WTC11 (cell line): ENCODE measurements around the gene UBXN11. TPM values are rescaled to one million over a fixed set of nuclear protein-coding genes. Genes with fewer than 3 reads are reported as not detected.
A peak's percentile ranks its signal among the peaks of the same experiment; 100 is the strongest.

Experiments
- ATF1 ChIP-seq: sonication (generic); formaldehyde crosslinking; IDR thresholded peaks from 2 replicates; pipeline ENCODE4 v1.8.1; 2023; ENCODE audit warnings: mild to moderate bottlenecking, moderate library complexity, missing genetic modification reagents
- CBFB ChIP-seq: sonication (generic); formaldehyde crosslinking; IDR thresholded peaks from 2 replicates; pipeline ENCODE4 v1.8.1; 2022; ENCODE audit warnings: mild to moderate bottlenecking, low read depth, missing genetic modification reagents
- EMX1 ChIP-seq: fragments of 250-450 bp; sonication (Bioruptor Pico); IDR thresholded peaks from 2 replicates; pipeline ENCODE4 v1.8.0; 2021; ENCODE audit warnings: mild to moderate bottlenecking
- ESRRA ChIP-seq: sonication (generic); formaldehyde crosslinking; IDR thresholded peaks from 2 replicates; pipeline ENCODE4 v1.8.1; 2022; ENCODE audit warnings: mild to moderate bottlenecking, missing genetic modification reagents, borderline replicate concordance
- ETV6 ChIP-seq: sonication (generic); formaldehyde crosslinking; IDR thresholded peaks from 2 replicates; pipeline ENCODE4 v1.8.1; 2022; ENCODE audit warnings: mild to moderate bottlenecking, missing genetic modification reagents
- FOXK1 ChIP-seq: sonication (generic); formaldehyde crosslinking; IDR thresholded peaks from 2 replicates; pipeline ENCODE4 v1.8.0; 2022; ENCODE audit warnings: mild to moderate bottlenecking, moderate library complexity, missing genetic modification reagents
- GABPB1 ChIP-seq: sonication (generic); formaldehyde crosslinking; IDR thresholded peaks from 2 replicates; pipeline ENCODE4 v1.8.1; 2023; ENCODE audit warnings: mild to moderate bottlenecking, missing genetic modification reagents
- GRHL2 ChIP-seq: fragments of 250-450 bp; sonication (Bioruptor Pico); IDR thresholded peaks from 2 replicates; pipeline ENCODE4 v1.8.0; 2022; ENCODE audit warnings: mild to moderate bottlenecking, moderate library complexity; ENCODE audit not compliant: insufficient replicate concordance, severe bottlenecking
- GTF2I ChIP-seq: fragments of 250-450 bp; sonication (Bioruptor Pico); conservative IDR thresholded peaks from 2 replicates; pipeline ENCODE4 v1.4.0; 2021; ENCODE audit warnings: mild to moderate bottlenecking
- NFATC4 ChIP-seq: fragments of 250-450 bp; sonication (Bioruptor Pico); IDR thresholded peaks from 2 replicates; pipeline ENCODE4 v1.9.0; 2021; ENCODE audit warnings: mild to moderate bottlenecking
- RORB ChIP-seq: fragments of 250-450 bp; sonication (Bioruptor Pico); IDR thresholded peaks from 2 replicates; pipeline ENCODE4 v1.9.0; 2021; ENCODE audit warnings: mild to moderate bottlenecking
- SMAD3 ChIP-seq: sonication (generic); formaldehyde crosslinking; IDR thresholded peaks from 2 replicates; pipeline ENCODE4 v1.8.0; 2022; ENCODE audit warnings: missing genetic modification reagents, mild to moderate bottlenecking, borderline replicate concordance
- SOX15 ChIP-seq: fragments of 250-450 bp; sonication (Bioruptor Pico); IDR thresholded peaks from 2 replicates; pipeline ENCODE4 v1.9.0; 2021; ENCODE audit warnings: mild to moderate bottlenecking
- ZNF219 ChIP-seq: sonication (generic); formaldehyde crosslinking; IDR thresholded peaks from 2 replicates; pipeline ENCODE4 v1.8.0; 2023; ENCODE audit warnings: missing genetic modification reagents, mild to moderate bottlenecking, borderline replicate concordance
- ZNF263 ChIP-seq: sonication (generic); formaldehyde crosslinking; IDR thresholded peaks from 2 replicates; pipeline ENCODE4 v1.8.1; 2022; ENCODE audit warnings: low read depth, mild to moderate bottlenecking, moderate library complexity, missing genetic modification reagents
- ZNF396 ChIP-seq: fragments of 250-450 bp; sonication (Bioruptor Pico); IDR thresholded peaks from 2 replicates; pipeline ENCODE4 v1.8.0; 2021; ENCODE audit warnings: mild to moderate bottlenecking, moderate library complexity, borderline replicate concordance
- total RNA-seq: library from RNA; stranded (reverse); gene quantifications from 3 replicates; pipeline ENCODE4 v1.2.3, GENCODE V29; 2021
- TF ChIP-seq, protein P1 (sequence below): fragments of 250-450 bp; sonication (Bioruptor Pico); IDR thresholded peaks from 2 replicates; pipeline ENCODE4 v1.9.0; 2021; ENCODE audit warnings: mild to moderate bottlenecking, borderline replicate concordance
- TF ChIP-seq, protein P2 (sequence below): sonication (generic); formaldehyde crosslinking; conservative IDR thresholded peaks from 2 replicates; pipeline ENCODE4 v1.8.1; 2022; ENCODE audit warnings: mild to moderate bottlenecking, missing genetic modification reagents
- TF ChIP-seq, protein P3 (sequence below): sonication (generic); formaldehyde crosslinking; IDR thresholded peaks from 2 replicates; pipeline ENCODE4 v1.8.0; 2022; ENCODE audit warnings: missing genetic modification reagents
- TF ChIP-seq, protein P4 (sequence below): sonication (generic); formaldehyde crosslinking; IDR thresholded peaks from 2 replicates; pipeline ENCODE4 v1.8.0; 2022; ENCODE audit warnings: mild to moderate bottlenecking, missing genetic modification reagents
- TF ChIP-seq, protein P5 (sequence below): sonication (generic); formaldehyde crosslinking; IDR thresholded peaks from 2 replicates; pipeline ENCODE4 v1.8.0; 2023; ENCODE audit warnings: mild to moderate bottlenecking, missing genetic modification reagents
- TF ChIP-seq, protein P6 (sequence below): sonication (generic); formaldehyde crosslinking; IDR thresholded peaks from 2 replicates; pipeline ENCODE4 v1.8.1; 2023; ENCODE audit warnings: mild to moderate bottlenecking, missing genetic modification reagents, borderline replicate concordance

The UBXN11 gene
- total RNA-seq, 1 experiment from 2014 or later: 14.1 TPM

DNA sequence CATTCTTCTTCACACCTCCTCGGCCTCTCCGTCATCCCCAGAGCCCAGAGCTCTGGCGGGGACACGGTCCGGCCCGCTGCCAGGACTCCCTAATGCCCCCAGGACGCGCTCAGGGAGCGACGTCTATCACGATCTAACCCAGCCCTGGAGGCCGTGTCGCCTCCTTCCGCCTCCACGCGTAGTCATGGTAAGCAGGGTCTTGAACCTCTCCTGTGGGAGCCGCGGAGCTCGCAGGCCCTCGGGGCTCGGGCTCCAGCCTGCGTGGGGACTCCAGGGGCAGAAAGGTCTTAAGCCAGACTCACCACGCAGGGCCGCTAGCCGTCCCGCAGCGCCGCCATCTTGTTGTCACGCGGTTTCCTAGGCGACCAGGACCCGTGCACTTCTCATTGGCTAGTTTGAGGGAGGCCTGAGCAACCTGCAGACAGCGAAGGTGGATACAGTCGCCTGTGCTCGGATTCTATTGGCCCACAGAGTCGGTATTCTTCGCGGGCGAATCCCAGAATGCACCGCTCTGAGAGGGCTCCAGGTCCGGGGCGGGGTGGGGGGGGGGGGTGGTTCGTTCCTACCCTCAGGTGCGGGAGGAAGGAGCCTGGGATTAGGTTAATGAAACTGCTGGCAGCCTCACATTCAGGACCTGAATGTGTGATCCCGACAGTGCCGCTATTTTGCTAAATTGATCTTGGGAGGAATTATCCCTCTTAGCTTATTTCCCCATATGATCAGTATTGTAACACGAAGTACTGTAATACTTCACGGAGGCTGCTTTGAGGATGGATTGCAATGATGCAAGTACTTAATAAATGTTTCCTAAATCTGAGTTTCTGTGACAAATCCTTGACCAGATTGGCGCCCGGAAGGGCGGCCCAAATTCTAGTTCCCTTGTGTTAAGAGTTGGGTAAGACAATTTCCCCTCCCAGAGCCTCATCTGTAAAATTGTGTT, at the start of gene UBXN11 (continued):
- TF ChIP-seq, protein P1, sequence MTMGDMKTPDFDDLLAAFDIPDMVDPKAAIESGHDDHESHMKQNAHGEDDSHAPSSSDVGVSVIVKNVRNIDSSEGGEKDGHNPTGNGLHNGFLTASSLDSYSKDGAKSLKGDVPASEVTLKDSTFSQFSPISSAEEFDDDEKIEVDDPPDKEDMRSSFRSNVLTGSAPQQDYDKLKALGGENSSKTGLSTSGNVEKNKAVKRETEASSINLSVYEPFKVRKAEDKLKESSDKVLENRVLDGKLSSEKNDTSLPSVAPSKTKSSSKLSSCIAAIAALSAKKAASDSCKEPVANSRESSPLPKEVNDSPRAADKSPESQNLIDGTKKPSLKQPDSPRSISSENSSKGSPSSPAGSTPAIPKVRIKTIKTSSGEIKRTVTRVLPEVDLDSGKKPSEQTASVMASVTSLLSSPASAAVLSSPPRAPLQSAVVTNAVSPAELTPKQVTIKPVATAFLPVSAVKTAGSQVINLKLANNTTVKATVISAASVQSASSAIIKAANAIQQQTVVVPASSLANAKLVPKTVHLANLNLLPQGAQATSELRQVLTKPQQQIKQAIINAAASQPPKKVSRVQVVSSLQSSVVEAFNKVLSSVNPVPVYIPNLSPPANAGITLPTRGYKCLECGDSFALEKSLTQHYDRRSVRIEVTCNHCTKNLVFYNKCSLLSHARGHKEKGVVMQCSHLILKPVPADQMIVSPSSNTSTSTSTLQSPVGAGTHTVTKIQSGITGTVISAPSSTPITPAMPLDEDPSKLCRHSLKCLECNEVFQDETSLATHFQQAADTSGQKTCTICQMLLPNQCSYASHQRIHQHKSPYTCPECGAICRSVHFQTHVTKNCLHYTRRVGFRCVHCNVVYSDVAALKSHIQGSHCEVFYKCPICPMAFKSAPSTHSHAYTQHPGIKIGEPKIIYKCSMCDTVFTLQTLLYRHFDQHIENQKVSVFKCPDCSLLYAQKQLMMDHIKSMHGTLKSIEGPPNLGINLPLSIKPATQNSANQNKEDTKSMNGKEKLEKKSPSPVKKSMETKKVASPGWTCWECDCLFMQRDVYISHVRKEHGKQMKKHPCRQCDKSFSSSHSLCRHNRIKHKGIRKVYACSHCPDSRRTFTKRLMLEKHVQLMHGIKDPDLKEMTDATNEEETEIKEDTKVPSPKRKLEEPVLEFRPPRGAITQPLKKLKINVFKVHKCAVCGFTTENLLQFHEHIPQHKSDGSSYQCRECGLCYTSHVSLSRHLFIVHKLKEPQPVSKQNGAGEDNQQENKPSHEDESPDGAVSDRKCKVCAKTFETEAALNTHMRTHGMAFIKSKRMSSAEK (CRISPR knock-in tag): no peak
- TF ChIP-seq ATF1 (no peak), ZNF263 (no peak), SMAD3 (no peak), EMX1 (CRISPR knock-in tag) (no peak), CBFB (no peak), SOX15 (no peak), ETV6 (no peak), ZNF396 (CRISPR knock-in tag) (no peak), GTF2I (CRISPR knock-in tag) (no peak), FOXK1 (CRISPR knock-in tag) (peak; percentile 85), NFATC4 (CRISPR knock-in tag) (no peak), RORB (no peak), ZNF219 (no peak), GABPB1 (no peak), ESRRA (CRISPR knock-in tag) (no peak), GRHL2 (CRISPR knock-in tag) (no peak)
- TF ChIP-seq, protein P2, sequence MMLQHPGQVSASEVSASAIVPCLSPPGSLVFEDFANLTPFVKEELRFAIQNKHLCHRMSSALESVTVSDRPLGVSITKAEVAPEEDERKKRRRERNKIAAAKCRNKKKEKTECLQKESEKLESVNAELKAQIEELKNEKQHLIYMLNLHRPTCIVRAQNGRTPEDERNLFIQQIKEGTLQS (CRISPR knock-in tag): no peak
- TF ChIP-seq, protein P3, sequence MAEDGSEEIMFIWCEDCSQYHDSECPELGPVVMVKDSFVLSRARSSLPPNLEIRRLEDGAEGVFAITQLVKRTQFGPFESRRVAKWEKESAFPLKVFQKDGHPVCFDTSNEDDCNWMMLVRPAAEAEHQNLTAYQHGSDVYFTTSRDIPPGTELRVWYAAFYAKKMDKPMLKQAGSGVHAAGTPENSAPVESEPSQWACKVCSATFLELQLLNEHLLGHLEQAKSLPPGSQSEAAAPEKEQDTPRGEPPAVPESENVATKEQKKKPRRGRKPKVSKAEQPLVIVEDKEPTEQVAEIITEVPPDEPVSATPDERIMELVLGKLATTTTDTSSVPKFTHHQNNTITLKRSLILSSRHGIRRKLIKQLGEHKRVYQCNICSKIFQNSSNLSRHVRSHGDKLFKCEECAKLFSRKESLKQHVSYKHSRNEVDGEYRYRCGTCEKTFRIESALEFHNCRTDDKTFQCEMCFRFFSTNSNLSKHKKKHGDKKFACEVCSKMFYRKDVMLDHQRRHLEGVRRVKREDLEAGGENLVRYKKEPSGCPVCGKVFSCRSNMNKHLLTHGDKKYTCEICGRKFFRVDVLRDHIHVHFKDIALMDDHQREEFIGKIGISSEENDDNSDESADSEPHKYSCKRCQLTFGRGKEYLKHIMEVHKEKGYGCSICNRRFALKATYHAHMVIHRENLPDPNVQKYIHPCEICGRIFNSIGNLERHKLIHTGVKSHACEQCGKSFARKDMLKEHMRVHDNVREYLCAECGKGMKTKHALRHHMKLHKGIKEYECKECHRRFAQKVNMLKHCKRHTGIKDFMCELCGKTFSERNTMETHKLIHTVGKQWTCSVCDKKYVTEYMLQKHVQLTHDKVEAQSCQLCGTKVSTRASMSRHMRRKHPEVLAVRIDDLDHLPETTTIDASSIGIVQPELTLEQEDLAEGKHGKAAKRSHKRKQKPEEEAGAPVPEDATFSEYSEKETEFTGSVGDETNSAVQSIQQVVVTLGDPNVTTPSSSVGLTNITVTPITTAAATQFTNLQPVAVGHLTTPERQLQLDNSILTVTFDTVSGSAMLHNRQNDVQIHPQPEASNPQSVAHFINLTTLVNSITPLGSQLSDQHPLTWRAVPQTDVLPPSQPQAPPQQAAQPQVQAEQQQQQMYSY (CRISPR knock-in tag): no peak
- TF ChIP-seq, protein P4, sequence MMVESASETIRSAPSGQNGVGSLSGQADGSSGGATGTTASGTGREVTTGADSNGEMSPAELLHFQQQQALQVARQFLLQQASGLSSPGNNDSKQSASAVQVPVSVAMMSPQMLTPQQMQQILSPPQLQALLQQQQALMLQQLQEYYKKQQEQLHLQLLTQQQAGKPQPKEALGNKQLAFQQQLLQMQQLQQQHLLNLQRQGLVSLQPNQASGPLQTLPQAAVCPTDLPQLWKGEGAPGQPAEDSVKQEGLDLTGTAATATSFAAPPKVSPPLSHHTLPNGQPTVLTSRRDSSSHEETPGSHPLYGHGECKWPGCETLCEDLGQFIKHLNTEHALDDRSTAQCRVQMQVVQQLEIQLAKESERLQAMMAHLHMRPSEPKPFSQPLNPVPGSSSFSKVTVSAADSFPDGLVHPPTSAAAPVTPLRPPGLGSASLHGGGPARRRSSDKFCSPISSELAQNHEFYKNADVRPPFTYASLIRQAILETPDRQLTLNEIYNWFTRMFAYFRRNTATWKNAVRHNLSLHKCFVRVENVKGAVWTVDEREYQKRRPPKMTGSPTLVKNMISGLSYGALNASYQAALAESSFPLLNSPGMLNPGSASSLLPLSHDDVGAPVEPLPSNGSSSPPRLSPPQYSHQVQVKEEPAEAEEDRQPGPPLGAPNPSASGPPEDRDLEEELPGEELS (CRISPR knock-in tag): 0 out of 2 replicates have a peak, but pooled peaks have one; percentile 53
- TF ChIP-seq, protein P5, sequence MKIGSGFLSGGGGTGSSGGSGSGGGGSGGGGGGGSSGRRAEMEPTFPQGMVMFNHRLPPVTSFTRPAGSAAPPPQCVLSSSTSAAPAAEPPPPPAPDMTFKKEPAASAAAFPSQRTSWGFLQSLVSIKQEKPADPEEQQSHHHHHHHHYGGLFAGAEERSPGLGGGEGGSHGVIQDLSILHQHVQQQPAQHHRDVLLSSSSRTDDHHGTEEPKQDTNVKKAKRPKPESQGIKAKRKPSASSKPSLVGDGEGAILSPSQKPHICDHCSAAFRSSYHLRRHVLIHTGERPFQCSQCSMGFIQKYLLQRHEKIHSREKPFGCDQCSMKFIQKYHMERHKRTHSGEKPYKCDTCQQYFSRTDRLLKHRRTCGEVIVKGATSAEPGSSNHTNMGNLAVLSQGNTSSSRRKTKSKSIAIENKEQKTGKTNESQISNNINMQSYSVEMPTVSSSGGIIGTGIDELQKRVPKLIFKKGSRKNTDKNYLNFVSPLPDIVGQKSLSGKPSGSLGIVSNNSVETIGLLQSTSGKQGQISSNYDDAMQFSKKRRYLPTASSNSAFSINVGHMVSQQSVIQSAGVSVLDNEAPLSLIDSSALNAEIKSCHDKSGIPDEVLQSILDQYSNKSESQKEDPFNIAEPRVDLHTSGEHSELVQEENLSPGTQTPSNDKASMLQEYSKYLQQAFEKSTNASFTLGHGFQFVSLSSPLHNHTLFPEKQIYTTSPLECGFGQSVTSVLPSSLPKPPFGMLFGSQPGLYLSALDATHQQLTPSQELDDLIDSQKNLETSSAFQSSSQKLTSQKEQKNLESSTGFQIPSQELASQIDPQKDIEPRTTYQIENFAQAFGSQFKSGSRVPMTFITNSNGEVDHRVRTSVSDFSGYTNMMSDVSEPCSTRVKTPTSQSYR (CRISPR knock-in tag): no peak
- TF ChIP-seq, protein P6, sequence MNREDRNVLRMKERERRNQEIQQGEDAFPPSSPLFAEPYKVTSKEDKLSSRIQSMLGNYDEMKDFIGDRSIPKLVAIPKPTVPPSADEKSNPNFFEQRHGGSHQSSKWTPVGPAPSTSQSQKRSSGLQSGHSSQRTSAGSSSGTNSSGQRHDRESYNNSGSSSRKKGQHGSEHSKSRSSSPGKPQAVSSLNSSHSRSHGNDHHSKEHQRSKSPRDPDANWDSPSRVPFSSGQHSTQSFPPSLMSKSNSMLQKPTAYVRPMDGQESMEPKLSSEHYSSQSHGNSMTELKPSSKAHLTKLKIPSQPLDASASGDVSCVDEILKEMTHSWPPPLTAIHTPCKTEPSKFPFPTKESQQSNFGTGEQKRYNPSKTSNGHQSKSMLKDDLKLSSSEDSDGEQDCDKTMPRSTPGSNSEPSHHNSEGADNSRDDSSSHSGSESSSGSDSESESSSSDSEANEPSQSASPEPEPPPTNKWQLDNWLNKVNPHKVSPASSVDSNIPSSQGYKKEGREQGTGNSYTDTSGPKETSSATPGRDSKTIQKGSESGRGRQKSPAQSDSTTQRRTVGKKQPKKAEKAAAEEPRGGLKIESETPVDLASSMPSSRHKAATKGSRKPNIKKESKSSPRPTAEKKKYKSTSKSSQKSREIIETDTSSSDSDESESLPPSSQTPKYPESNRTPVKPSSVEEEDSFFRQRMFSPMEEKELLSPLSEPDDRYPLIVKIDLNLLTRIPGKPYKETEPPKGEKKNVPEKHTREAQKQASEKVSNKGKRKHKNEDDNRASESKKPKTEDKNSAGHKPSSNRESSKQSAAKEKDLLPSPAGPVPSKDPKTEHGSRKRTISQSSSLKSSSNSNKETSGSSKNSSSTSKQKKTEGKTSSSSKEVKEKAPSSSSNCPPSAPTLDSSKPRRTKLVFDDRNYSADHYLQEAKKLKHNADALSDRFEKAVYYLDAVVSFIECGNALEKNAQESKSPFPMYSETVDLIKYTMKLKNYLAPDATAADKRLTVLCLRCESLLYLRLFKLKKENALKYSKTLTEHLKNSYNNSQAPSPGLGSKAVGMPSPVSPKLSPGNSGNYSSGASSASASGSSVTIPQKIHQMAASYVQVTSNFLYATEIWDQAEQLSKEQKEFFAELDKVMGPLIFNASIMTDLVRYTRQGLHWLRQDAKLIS (CRISPR knock-in tag): no peak
